K562 (cell line): ENCODE results near the gene NFIC. TPM values are rescaled to one million over a fixed set of nuclear protein-coding genes. Genes with fewer than 3 reads are reported as not detected.

Experiments used
- CSDE1 ChIP-seq, 2 experiments: fragments of 450-650 bp; IDR thresholded peaks; 2 replicates each; pipeline ENCODE4 v1.6.1; 2016; ENCODE audit warnings: mild to moderate bottlenecking in 1 of 2
- DPF2 ChIP-seq: fragments of 450-650 bp; IDR thresholded peaks from 2 replicates; pipeline ENCODE4 v1.6.1; 2016
- ELF1 ChIP-seq: fragments of 200-800 bp; sonication (Bioruptor generic); IDR thresholded peaks from 2 replicates; pipeline ENCODE4 v1.6.1; 2016; ENCODE audit warnings: missing genetic modification characterization, missing compliant biosample characterization
- ESRRB ChIP-seq: fragments of 250-450 bp; sonication (Bioruptor Pico); IDR thresholded peaks from 2 replicates; pipeline ENCODE4 v1.5.0; 2020; ENCODE audit warnings: mild to moderate bottlenecking, moderate library complexity, borderline replicate concordance
- KAT8 ChIP-seq: fragments of 450-650 bp; IDR thresholded peaks from 2 replicates; pipeline ENCODE4 v1.6.1; 2016; ENCODE audit warnings: low read depth, mild to moderate bottlenecking
- POLR2B ChIP-seq: fragments of 450-650 bp; IDR thresholded peaks from 2 replicates; pipeline ENCODE4 v1.6.1; 2018; ENCODE audit warnings: low read depth; ENCODE audit not compliant: partially characterized antibody
- POLR3G ChIP-seq: IDR thresholded peaks from 2 replicates; pipeline ENCODE4 v1.6.1; 2011; ENCODE audit not compliant: insufficient read length, insufficient replicate concordance; ENCODE audit errors: extremely low read depth
- SPI1 ChIP-seq: IDR thresholded peaks from 2 replicates; pipeline ENCODE4 v1.6.1; 2011; ENCODE audit warnings: low read depth, low read length, control low read depth, borderline replicate concordance
- TCFL5 ChIP-seq: fragments of 250-450 bp; sonication (Bioruptor Pico); conservative IDR thresholded peaks from 2 replicates; pipeline ENCODE4 v1.6.1; 2021; ENCODE audit warnings: mild to moderate bottlenecking, moderate library complexity, matching md5 sums
- ZFP1 ChIP-seq: fragments of 450-650 bp; formaldehyde crosslinking; IDR thresholded peaks from 2 replicates; pipeline ENCODE4 v1.4.0; 2020; ENCODE audit warnings: mild to moderate bottlenecking, mixed read lengths
- ZNF133 ChIP-seq: fragments of 250-450 bp; sonication (Bioruptor Pico); IDR thresholded peaks from 2 replicates; pipeline ENCODE4 v1.4.0; 2020; ENCODE audit warnings: mild to moderate bottlenecking
- ZNF583 ChIP-seq: fragments of 250-450 bp; sonication (Bioruptor Pico); IDR thresholded peaks from 2 replicates; pipeline ENCODE4 v1.4.0; 2020
- ZNF696 ChIP-seq: fragments of 250-450 bp; sonication (Bioruptor Pico); conservative IDR thresholded peaks from 2 replicates; pipeline ENCODE4 v1.4.0; 2020; ENCODE audit warnings: mild to moderate bottlenecking, moderate library complexity
- polyA plus RNA-seq, 8 experiments: library from polyadenylated mRNA; depleted of rRNA in 4 of 8; stranded (reverse) in 5 of 8; unstranded in 3 of 8; fragments of >200 nt; fragmentation: Nextera tagmentation in 2 of 8; fragmentation: Illumina TruSeq in 1 of 8; extraction: Ambion mirVana in 2 of 8; extraction: Trizol in 1 of 8; gene quantifications; 2 replicates each; pipeline versions ENCODE4 v1.2.1 to v1.2.3, GENCODE V29; 2011 to 2014; ENCODE audit warnings: inconsistent platforms in 1 of 8, missing spikeins in 1 of 8
- total RNA-seq, 7 experiments: library from RNA; depleted of rRNA in 6 of 7; stranded (reverse); fragments of >200 nt in 6 of 7; fragmentation: Illumina TruSeq in 2 of 7; extraction: Trizol in 2 of 7; gene quantifications; 2 replicates each; pipeline versions ENCODE4 v1.2.1 to v1.2.3, GENCODE V29; 2011 to 2021; ENCODE audit warnings: low replicate concordance in 1 of 7
- TF ChIP-seq, protein P1 (sequence below): sonication (generic); formaldehyde crosslinking; IDR thresholded peaks from 2 replicates; pipeline ENCODE4 v1.8.0; 2022; ENCODE audit warnings: mild to moderate bottlenecking, missing genetic modification reagents, borderline replicate concordance
- TF ChIP-seq, protein P2 (sequence below): fragments of 250-450 bp; sonication (Bioruptor Pico); IDR thresholded peaks from 2 replicates; pipeline ENCODE4 v1.6.1; 2021; ENCODE audit warnings: mild to moderate bottlenecking
- TF ChIP-seq, protein P3 (sequence below): fragments of 250-450 bp; sonication (Bioruptor Pico); IDR thresholded peaks from 2 replicates; pipeline ENCODE4 v1.5.0; 2021; ENCODE audit warnings: mild to moderate bottlenecking, borderline replicate concordance
- TF ChIP-seq, protein P4 (sequence below), 2 experiments: fragments of 450-650 bp in 1 of 2; IDR thresholded peaks; 2 replicates each; pipeline ENCODE4 v1.6.1; 2011 to 2017; ENCODE audit warnings: low read depth in 2 of 2, antibody characterized with exemption in 1 of 2, borderline replicate concordance in 1 of 2, low read length in 1 of 2, mild to moderate bottlenecking in 1 of 2, mixed read lengths in 1 of 2; ENCODE audit not compliant: control insufficient read depth in 1 of 2

NFIC gene
- total and polyA plus RNA-seq, 9 of the 15 experiments (the other 6 are each of a cell fraction or from before 2014, with no cell fraction given), result 0.71 to 62.1 (median 6.9) TPM

DNA sequence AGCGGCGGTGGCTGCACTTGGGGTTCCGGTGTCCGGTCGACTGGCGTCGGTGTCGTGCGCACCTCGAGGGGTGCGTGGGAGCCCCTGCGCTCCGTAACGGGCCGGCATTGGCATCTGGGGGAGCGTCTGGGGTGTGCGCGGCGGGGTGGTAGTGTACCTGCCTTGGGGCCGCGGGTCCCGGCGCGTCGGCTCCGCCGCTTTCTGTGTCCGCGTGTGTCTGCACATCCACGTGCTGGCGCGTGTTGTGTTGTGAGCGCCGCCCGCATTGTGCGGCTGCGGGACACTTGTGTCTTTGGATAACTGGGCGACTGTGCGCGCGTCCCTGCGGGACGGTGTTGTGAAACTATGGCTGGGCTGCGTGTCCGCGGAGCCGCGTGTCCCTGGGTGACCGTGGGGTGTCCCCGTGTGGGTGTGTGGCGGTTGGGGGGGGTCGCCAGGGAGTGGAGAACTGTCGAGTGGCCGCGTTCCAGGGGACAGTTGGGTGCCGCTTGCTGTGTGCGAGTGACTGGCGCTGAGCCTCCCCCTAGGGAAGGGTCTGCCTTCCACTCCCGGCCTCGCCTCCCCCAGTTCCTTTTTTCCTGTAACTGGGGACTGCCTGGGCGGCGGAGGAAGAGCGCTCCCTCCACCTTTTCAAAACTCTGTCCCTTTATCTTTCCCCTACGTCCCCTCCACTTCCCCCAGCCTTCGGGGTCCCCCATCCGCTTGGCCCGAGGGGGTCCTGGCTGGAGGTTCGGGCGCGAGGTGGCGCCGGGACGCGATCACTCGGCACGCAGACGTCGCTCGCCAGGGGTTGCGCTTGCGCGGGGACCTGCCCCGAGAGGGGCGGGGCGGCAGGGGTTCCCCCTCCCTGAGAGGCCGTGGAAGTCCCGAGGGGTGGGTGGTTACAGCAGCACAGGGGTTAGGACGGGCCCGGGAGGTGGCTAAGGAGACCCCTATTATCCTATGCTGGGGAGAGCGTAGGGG is 5.7 kb upstream of the NFIC start (continued):
- TF ChIP-seq, protein P1, sequence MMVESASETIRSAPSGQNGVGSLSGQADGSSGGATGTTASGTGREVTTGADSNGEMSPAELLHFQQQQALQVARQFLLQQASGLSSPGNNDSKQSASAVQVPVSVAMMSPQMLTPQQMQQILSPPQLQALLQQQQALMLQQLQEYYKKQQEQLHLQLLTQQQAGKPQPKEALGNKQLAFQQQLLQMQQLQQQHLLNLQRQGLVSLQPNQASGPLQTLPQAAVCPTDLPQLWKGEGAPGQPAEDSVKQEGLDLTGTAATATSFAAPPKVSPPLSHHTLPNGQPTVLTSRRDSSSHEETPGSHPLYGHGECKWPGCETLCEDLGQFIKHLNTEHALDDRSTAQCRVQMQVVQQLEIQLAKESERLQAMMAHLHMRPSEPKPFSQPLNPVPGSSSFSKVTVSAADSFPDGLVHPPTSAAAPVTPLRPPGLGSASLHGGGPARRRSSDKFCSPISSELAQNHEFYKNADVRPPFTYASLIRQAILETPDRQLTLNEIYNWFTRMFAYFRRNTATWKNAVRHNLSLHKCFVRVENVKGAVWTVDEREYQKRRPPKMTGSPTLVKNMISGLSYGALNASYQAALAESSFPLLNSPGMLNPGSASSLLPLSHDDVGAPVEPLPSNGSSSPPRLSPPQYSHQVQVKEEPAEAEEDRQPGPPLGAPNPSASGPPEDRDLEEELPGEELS (CRISPR knock-in tag), result peak; percentile 68; the same call in 1 of the 2 replicates
- TF ChIP-seq SPI1, result peak; percentile 91
- TF ChIP-seq DPF2, result peak; percentile 14; the same call in 1 of the 2 replicates
- TF ChIP-seq ZNF133 (CRISPR knock-in tag), result no peak
- TF ChIP-seq POLR3G, result no peak
- no peak for TF ChIP-seq TCFL5
- TF ChIP-seq, protein P2, sequence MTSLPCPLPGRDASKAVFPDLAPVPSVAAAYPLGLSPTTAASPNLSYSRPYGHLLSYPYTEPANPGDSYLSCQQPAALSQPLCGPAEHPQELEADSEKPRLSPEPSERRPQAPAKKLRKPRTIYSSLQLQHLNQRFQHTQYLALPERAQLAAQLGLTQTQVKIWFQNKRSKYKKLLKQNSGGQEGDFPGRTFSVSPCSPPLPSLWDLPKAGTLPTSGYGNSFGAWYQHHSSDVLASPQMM (CRISPR knock-in tag), result no peak
- no peak for TF ChIP-seq ESRRB
- TF ChIP-seq, protein P3, sequence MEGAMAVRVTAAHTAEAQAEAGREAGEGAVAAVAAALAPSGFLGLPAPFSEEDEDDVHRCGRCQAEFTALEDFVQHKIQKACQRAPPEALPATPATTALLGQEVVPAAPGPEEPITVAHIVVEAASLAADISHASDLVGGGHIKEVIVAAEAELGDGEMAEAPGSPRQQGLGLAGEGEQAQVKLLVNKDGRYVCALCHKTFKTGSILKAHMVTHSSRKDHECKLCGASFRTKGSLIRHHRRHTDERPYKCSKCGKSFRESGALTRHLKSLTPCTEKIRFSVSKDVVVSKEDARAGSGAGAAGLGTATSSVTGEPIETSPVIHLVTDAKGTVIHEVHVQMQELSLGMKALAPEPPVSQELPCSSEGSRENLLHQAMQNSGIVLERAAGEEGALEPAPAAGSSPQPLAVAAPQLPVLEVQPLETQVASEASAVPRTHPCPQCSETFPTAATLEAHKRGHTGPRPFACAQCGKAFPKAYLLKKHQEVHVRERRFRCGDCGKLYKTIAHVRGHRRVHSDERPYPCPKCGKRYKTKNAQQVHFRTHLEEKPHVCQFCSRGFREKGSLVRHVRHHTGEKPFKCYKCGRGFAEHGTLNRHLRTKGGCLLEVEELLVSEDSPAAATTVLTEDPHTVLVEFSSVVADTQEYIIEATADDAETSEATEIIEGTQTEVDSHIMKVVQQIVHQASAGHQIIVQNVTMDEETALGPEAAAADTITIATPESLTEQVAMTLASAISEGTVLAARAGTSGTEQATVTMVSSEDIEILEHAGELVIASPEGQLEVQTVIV (CRISPR knock-in tag), result no peak
- TF ChIP-seq CSDE1 (IDR thresholded peaks at IDR 0.05), result no peak
- TF ChIP-seq KAT8, result no peak
- TF ChIP-seq, protein P4, sequence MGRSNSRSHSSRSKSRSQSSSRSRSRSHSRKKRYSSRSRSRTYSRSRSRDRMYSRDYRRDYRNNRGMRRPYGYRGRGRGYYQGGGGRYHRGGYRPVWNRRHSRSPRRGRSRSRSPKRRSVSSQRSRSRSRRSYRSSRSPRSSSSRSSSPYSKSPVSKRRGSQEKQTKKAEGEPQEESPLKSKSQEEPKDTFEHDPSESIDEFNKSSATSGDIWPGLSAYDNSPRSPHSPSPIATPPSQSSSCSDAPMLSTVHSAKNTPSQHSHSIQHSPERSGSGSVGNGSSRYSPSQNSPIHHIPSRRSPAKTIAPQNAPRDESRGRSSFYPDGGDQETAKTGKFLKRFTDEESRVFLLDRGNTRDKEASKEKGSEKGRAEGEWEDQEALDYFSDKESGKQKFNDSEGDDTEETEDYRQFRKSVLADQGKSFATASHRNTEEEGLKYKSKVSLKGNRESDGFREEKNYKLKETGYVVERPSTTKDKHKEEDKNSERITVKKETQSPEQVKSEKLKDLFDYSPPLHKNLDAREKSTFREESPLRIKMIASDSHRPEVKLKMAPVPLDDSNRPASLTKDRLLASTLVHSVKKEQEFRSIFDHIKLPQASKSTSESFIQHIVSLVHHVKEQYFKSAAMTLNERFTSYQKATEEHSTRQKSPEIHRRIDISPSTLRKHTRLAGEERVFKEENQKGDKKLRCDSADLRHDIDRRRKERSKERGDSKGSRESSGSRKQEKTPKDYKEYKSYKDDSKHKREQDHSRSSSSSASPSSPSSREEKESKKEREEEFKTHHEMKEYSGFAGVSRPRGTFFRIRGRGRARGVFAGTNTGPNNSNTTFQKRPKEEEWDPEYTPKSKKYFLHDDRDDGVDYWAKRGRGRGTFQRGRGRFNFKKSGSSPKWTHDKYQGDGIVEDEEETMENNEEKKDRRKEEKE (IDR thresholded peaks at IDR 0.05; ENCODE audit: borderline replicate concordance in 1 of 2, control insufficient read depth in 1 of 2, low read depth in 2 of 2, low read length in 1 of 2), result no peak
- 0 out of 2 replicates have a peak, but pooled peaks have one; percentile 7 for TF ChIP-seq ZNF583 (CRISPR knock-in tag)
- no peak for TF ChIP-seq ZFP1 (CRISPR knock-in tag)
- TF ChIP-seq ZNF696, result no peak
- TF ChIP-seq POLR2B, result peak; percentile 52
- TF ChIP-seq ELF1, result no peak
